IMR-90 (cell line): ENCODE results near the gene SEC14L1. TPM values are rescaled to one million over a fixed set of nuclear protein-coding genes. Genes with fewer than 3 reads are reported as not detected.

Source experiments
- ATAC-seq: fragments of 200-7000 bp; cut with Tn5 transposase; 2 replicates; pipeline ENCODE4 v1.9.1; 2020; ENCODE audit warnings: low read depth, mild to moderate bottlenecking, moderate library complexity
- BruUV-seq: library from RNA; stranded (reverse); fragments of 400-500 nt; replicated peaks from 2 replicates; lab custom pipeline; 2021; lab: Mats Ljungman, UMichigan
- CTCF ChIA-PET: fragments of 300-600 bp; formaldehyde crosslinking; extraction: SDS; loops from one replicate; lab custom pipeline; 2021; ENCODE audit warnings: antibody characterized with exemption; lab: Yijun Ruan, JAX
- POLR2A ChIA-PET: fragments of 300-600 bp; sonication (Branson Sonifier 250); formaldehyde crosslinking; loops from one replicate; lab custom pipeline; 2022; ENCODE audit warnings: antibody characterized with exemption; ENCODE audit not compliant: unreplicated experiment; lab: Charles Lee
- DNase-seq: peaks from one replicate; pipeline ENCODE4 v3.0.0; 2013
- H2AFZ ChIP-seq: replicated peaks from 2 replicates; pipeline ENCODE3; 2013; ENCODE audit warnings: low read length, mild to moderate bottlenecking; ENCODE audit not compliant: poor library complexity
- H2AK5ac ChIP-seq: 2 replicates; pipeline ENCODE4 v1.6.1; 2013; ENCODE audit warnings: low read depth, low read length, inconsistent platforms
- H2AK9ac ChIP-seq: replicated peaks from 2 replicates; pipeline ENCODE3; 2013; ENCODE audit warnings: mild to moderate bottlenecking, low read depth, low read length, moderate library complexity; ENCODE audit not compliant: poor library complexity
- H2BK120ac ChIP-seq: 2 replicates; pipeline ENCODE4 v1.6.1; 2013; ENCODE audit warnings: low read depth, low read length, inconsistent platforms
- H2BK15ac ChIP-seq: 3 replicates; pipeline ENCODE4 v1.6.1; 2013; ENCODE audit warnings: low read depth, low read length, inconsistent platforms
- H2BK20ac ChIP-seq: 2 replicates; pipeline ENCODE4 v1.6.1; 2013; ENCODE audit warnings: low read depth, mild to moderate bottlenecking, inconsistent platforms, low read length, moderate library complexity
- H2BK5ac ChIP-seq: 2 replicates; pipeline ENCODE4 v1.6.1; 2013; ENCODE audit warnings: mild to moderate bottlenecking, low read depth, low read length, inconsistent platforms; ENCODE audit not compliant: poor library complexity, severe bottlenecking
- H3K14ac ChIP-seq: replicated peaks from 2 replicates; pipeline ENCODE4 v1.6.1; 2013; ENCODE audit warnings: low read depth, low read length, inconsistent platforms
- H3K18ac ChIP-seq: 2 replicates; pipeline ENCODE4 v1.6.1; 2013; ENCODE audit warnings: low read depth, low read length, control low read depth
- H3K23ac ChIP-seq: 2 replicates; pipeline ENCODE4 v1.6.1; 2013; ENCODE audit warnings: low read depth, low read length, inconsistent platforms
- H3K27ac ChIP-seq: 2 replicates; pipeline ENCODE4 v1.5.1; 2013; ENCODE audit warnings: mild to moderate bottlenecking, control low read depth, low read length; ENCODE audit not compliant: insufficient read depth
- H3K27me3 ChIP-seq: 2 replicates; pipeline ENCODE4 v1.6.1; 2013; ENCODE audit warnings: low read length; ENCODE audit not compliant: control insufficient read depth, insufficient read depth
- H3K36me3 ChIP-seq: 2 replicates; pipeline ENCODE4 v1.6.1; 2013; ENCODE audit warnings: low read length, mixed read lengths; ENCODE audit not compliant: control insufficient read depth, insufficient read depth
- H3K4ac ChIP-seq: 2 replicates; pipeline ENCODE4 v1.6.1; 2013; ENCODE audit warnings: low read depth, low read length, inconsistent platforms
- H3K4me1 ChIP-seq: 2 replicates; pipeline ENCODE4 v1.6.1; 2013; ENCODE audit warnings: low read length, mixed read lengths; ENCODE audit not compliant: control insufficient read depth, insufficient read depth
- H3K4me2 ChIP-seq: 2 replicates; pipeline ENCODE4 v1.6.1; 2013; ENCODE audit warnings: low read depth, mild to moderate bottlenecking, control low read depth, low read length, moderate library complexity
- H3K4me3 ChIP-seq: 2 replicates; pipeline ENCODE4 v1.5.1; 2013; ENCODE audit warnings: low read depth, mild to moderate bottlenecking, control low read depth, low read length, moderate library complexity; ENCODE audit not compliant: insufficient read depth
- H3K56ac ChIP-seq: 2 replicates; pipeline ENCODE4 v1.6.1; 2013; ENCODE audit warnings: low read length, inconsistent platforms; ENCODE audit not compliant: insufficient read depth; ENCODE audit errors: extremely low read depth
- H3K79me1 ChIP-seq, 2 experiments: 2 replicates each; pipeline ENCODE4 v1.6.1; 2013; ENCODE audit warnings: low read length in 2 of 2, inconsistent platforms in 1 of 2, low read depth in 1 of 2
- H3K9ac ChIP-seq: 2 replicates; pipeline ENCODE4 v1.6.1; 2013; ENCODE audit warnings: low read depth, low read length, control low read depth
- H3K9me1 ChIP-seq: 2 replicates; pipeline ENCODE4 v1.6.1; 2013; ENCODE audit warnings: low read length, inconsistent platforms; ENCODE audit not compliant: insufficient read depth
- H3K9me3 ChIP-seq: 2 replicates; pipeline ENCODE4 v1.6.1; 2013; ENCODE audit warnings: low read length; ENCODE audit not compliant: control insufficient read depth, insufficient read depth
- H4K20me1 ChIP-seq: 2 replicates; pipeline ENCODE4 v1.6.1; 2013; ENCODE audit warnings: low read length, inconsistent platforms; ENCODE audit not compliant: insufficient read depth
- H4K5ac ChIP-seq: 2 replicates; pipeline ENCODE4 v1.6.1; 2013; ENCODE audit warnings: mild to moderate bottlenecking, low read depth, low read length, control low read depth
- H4K8ac ChIP-seq, 2 experiments: 2 replicates each; pipeline ENCODE4 v1.6.1; 2013; ENCODE audit warnings: low read depth in 2 of 2, low read length in 2 of 2, control low read depth in 1 of 2, inconsistent platforms in 1 of 2
- H4K91ac ChIP-seq: 2 replicates; pipeline ENCODE4 v1.6.1; 2013; ENCODE audit warnings: low read depth, low read length, inconsistent platforms; ENCODE audit not compliant: insufficient read depth
- BHLHE40 ChIP-seq: fragments of 150-350 bp; IDR thresholded peaks from 2 replicates; pipeline ENCODE4 v1.6.1; 2016; ENCODE audit warnings: mild to moderate bottlenecking, low read depth, low read length
- CEBPB ChIP-seq: IDR thresholded peaks from 2 replicates; pipeline ENCODE4 v1.6.1; 2012; ENCODE audit warnings: low read depth, low read length, improper control_type of control experiment
- MAFK ChIP-seq: IDR thresholded peaks from 2 replicates; pipeline ENCODE4 v1.6.1; 2012; ENCODE audit warnings: low read depth, low read length, improper control_type of control experiment
- MAZ ChIP-seq: IDR thresholded peaks from 2 replicates; pipeline ENCODE4 v1.6.1; 2012; ENCODE audit warnings: low read depth, mild to moderate bottlenecking, low read length, improper control_type of control experiment, moderate library complexity, borderline replicate concordance
- MXI1 ChIP-seq: IDR thresholded peaks from 2 replicates; pipeline ENCODE4 v1.6.1; 2012; ENCODE audit warnings: low read depth, mild to moderate bottlenecking, low read length, moderate library complexity, borderline replicate concordance
- POLR2A ChIP-seq: IDR thresholded peaks from 2 replicates; pipeline ENCODE4 v1.6.1; 2012; ENCODE audit warnings: mild to moderate bottlenecking, low read depth, low read length
- SMC3 ChIP-seq: fragments of 150-350 bp; IDR thresholded peaks from 2 replicates; pipeline ENCODE4 v1.6.1; 2016; ENCODE audit warnings: low read depth, mild to moderate bottlenecking, antibody characterized with exemption, low read length, moderate library complexity
- WGBS, 2 experiments: methylation state at CpG; one replicate each; pipeline versions ENCODE4 v1.1.5 to v1.1.7; 2013; ENCODE audit warnings: missing lambda C conversion rate in 2 of 2; ENCODE audit not compliant: insufficient read length in 1 of 2; ENCODE audit errors: extremely low coverage in 2 of 2; 5-methylcytosine and 5-hydroxymethylcytosine counted together
- dilution Hi-C: fragments of 300-500 bp; cut with HindIII; formaldehyde crosslinking; loops from one replicate; pipeline ENCODE4 v1.14.3; 2018; ENCODE audit warnings: low sequenced_read_pairs; ENCODE audit not compliant: unreplicated experiment
- in situ Hi-C: fragments of 300-500 bp; cut with MboI; formaldehyde crosslinking; loops from 3 replicates; pipeline ENCODE4 v1.14.3; 2019; ENCODE audit warnings: low sequenced_read_pairs, inconsistent platforms, mixed read lengths
- intact Hi-C: fragments of 100-400 bp; cut with micrococcal nuclease; formaldehyde crosslinking; loops from 2 replicates; pipeline ENCODE4 v1.10.0; 2022
- polyA plus RNA-seq, 3 experiments: library from polyadenylated mRNA; depleted of rRNA; stranded (reverse); fragments of >200 nt; gene quantifications; 2 replicates each; pipeline ENCODE4 v1.2.3, GENCODE V29; 2012; ENCODE audit warnings: low replicate concordance in 1 of 3
- total RNA-seq: library from RNA; depleted of rRNA; stranded (reverse); fragments of >200 nt; gene quantifications from 2 replicates; pipeline ENCODE4 v1.2.3, GENCODE V29; 2012
- TF ChIP-seq, protein P1 (sequence below): fragments of 150-350 bp; IDR thresholded peaks from 2 replicates; pipeline ENCODE4 v1.6.1; 2017; ENCODE audit warnings: mild to moderate bottlenecking, antibody characterized with exemption, low read length, low read depth
- TF ChIP-seq, protein P2 (sequence below): conservative IDR thresholded peaks from 2 replicates; pipeline ENCODE4 v1.5.1; 2012; ENCODE audit warnings: mild to moderate bottlenecking, low read depth, low read length, improper control_type of control experiment
- TF ChIP-seq, protein P3 (sequence below): fragments of 150-350 bp; IDR thresholded peaks from 2 replicates; pipeline ENCODE4 v1.6.1; 2016; ENCODE audit warnings: low read depth, mild to moderate bottlenecking, low read length, moderate library complexity, borderline replicate concordance

SEC14L1 gene
- total and polyA plus RNA-seq, 2 of the 4 experiments (the other 2 are of a cell fraction): 24.9 to 35.8 TPM

DNA sequence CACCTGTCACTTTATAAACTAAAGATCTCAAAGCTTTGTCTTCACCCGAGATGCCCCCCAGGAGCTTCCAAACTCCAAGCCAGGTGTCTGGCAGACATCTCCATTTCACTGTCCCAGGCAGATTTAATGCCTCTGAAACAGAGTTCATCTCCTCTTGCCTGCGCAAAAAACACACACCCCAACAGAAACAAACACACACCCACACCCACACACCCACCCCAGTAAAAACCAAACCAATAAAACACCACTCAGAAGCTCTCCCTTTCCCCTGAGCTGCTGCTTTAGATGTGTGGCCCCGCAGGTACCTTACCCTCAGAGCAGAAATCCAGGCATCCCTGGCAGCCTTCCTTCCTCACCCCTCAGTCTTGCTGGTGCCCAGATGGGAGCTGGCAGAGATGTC is 14.4 kb downstream of the SEC14L1 start:
- H2BK15ac ChIP-seq: no peak overlapping the region
- H3K4me3 ChIP-seq: no peak overlapping the region
- POLR2A ChIA-PET: no interaction called here
- no peak overlapping the region for H3K56ac ChIP-seq
- H3K27ac ChIP-seq: no peak overlapping the region
- H3K14ac ChIP-seq: no peak overlapping the region
- no peak overlapping the region for H4K5ac ChIP-seq
- no peak overlapping the region for H4K8ac ChIP-seq
- H3K9ac ChIP-seq: no peak overlapping the region
- no peak overlapping the region for H2BK20ac ChIP-seq
- no peak for ATAC-seq
- no TSS peak for BruUV-seq
- peaks cover 5% of the 10 kb centered on the region for H3K4me1 ChIP-seq
- no peak overlapping the region for H2BK120ac ChIP-seq
- H3K36me3 ChIP-seq: peaks cover 8% of the 10 kb centered on the region
- H3K23ac ChIP-seq: 0 out of 2 replicates have a peak overlapping the region, but pooled peaks have one; percentile 17
- H4K91ac ChIP-seq: no peak overlapping the region
- peaks cover 16% of the 10 kb centered on the region for H3K9me1 ChIP-seq
- no peak overlapping the region for H3K4ac ChIP-seq
- TF ChIP-seq SMC3: no peak
- TF ChIP-seq MAFK: no peak
- TF ChIP-seq CEBPB: no peak
- TF ChIP-seq, protein P1, sequence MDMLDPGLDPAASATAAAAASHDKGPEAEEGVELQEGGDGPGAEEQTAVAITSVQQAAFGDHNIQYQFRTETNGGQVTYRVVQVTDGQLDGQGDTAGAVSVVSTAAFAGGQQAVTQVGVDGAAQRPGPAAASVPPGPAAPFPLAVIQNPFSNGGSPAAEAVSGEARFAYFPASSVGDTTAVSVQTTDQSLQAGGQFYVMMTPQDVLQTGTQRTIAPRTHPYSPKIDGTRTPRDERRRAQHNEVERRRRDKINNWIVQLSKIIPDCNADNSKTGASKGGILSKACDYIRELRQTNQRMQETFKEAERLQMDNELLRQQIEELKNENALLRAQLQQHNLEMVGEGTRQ: no peak
- no peak for TF ChIP-seq POLR2A
- no peak for TF ChIP-seq MXI1
- TF ChIP-seq, protein P2, sequence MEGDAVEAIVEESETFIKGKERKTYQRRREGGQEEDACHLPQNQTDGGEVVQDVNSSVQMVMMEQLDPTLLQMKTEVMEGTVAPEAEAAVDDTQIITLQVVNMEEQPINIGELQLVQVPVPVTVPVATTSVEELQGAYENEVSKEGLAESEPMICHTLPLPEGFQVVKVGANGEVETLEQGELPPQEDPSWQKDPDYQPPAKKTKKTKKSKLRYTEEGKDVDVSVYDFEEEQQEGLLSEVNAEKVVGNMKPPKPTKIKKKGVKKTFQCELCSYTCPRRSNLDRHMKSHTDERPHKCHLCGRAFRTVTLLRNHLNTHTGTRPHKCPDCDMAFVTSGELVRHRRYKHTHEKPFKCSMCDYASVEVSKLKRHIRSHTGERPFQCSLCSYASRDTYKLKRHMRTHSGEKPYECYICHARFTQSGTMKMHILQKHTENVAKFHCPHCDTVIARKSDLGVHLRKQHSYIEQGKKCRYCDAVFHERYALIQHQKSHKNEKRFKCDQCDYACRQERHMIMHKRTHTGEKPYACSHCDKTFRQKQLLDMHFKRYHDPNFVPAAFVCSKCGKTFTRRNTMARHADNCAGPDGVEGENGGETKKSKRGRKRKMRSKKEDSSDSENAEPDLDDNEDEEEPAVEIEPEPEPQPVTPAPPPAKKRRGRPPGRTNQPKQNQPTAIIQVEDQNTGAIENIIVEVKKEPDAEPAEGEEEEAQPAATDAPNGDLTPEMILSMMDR: no peak
- TF ChIP-seq MAZ: no peak
- TF ChIP-seq, protein P3, sequence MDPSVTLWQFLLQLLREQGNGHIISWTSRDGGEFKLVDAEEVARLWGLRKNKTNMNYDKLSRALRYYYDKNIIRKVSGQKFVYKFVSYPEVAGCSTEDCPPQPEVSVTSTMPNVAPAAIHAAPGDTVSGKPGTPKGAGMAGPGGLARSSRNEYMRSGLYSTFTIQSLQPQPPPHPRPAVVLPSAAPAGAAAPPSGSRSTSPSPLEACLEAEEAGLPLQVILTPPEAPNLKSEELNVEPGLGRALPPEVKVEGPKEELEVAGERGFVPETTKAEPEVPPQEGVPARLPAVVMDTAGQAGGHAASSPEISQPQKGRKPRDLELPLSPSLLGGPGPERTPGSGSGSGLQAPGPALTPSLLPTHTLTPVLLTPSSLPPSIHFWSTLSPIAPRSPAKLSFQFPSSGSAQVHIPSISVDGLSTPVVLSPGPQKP: no peak
- TF ChIP-seq BHLHE40: no peak
- intact Hi-C loops (no loop called here), dilution Hi-C loops (no loop called here), in situ Hi-C loops (no loop called here)
- H2AFZ ChIP-seq: no peak overlapping the region
- H3K27me3 ChIP-seq: no peaks in the 10 kb centered on the region
- DNase-seq: no peak
- H3K18ac ChIP-seq: no peak overlapping the region
- no peak overlapping the region for H2AK9ac ChIP-seq
- H2AK5ac ChIP-seq: no peak overlapping the region
- H3K9me3 ChIP-seq: no peaks in the 10 kb centered on the region
- no peak overlapping the region for H3K4me2 ChIP-seq
- 85% methylated on average over 2 of the region's 3 CpGs; no CpG with 5 or more reads in 1 of the 2 experiments for WGBS, 2 experiments
- CTCF ChIA-PET: no interaction called here
- peaks cover 69% of the 10 kb centered on the region for H4K20me1 ChIP-seq
- peaks cover 29 to 86% of the 10 kb centered on the region in 2 experiments for H3K79me1 ChIP-seq
- H2BK5ac ChIP-seq: no peak overlapping the region
